Measurements from ENCODE around the gene NKX6-2.
"Not testable (repeated sequence)": the region's sequence is repeated elsewhere in the genome, so short reads cannot be mapped to it uniquely, and the experiment has no call there.

Gene NKX6-2

DNA sequence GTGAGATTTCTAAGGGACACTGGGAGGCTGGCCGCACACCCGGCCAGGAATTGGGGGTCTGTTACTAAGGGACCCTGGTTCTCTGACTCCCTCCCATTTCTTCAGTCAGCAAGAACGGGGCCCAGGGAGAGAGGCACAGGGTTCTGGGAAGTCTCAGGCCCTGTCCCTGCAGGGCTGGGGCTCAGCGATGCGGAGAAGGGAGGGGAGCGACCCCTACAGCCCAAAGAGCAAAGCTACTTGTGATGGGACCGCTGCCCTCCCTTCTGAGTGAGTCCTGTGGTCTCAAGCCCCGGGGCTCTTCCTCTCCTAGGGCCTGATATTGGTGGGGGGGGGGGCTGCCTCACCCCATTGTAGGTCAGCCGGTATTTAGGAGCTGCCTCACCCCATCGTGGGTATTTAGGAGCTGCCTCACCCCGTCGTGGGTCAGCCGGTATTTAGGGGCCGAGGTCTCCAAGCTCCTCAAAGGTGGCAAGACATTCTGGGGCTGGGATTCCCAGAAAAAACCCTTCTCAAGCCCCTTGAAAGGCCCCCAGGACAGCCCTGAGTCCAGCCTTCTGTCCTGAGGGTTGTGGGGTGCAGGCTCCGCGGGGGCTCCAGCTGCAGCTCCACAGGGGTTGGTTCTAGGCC is 16.9 kb upstream of the NKX6-2 start:
- DNase-seq (ENCODE audit: low spot score) (no peak), ATAC-seq (ENCODE audit: low read depth) (no peak)
- Histone ChIP-seq H3K4me1 (ENCODE audit: insufficient read depth, poor library complexity, severe bottlenecking) (no peaks in the 10 kb centered on the region), H3K36me3 (ENCODE audit: low read depth) (no peaks in the 10 kb centered on the region), H3K27me3 (ENCODE audit: insufficient read depth, poor library complexity, severe bottlenecking) (no peaks in the 10 kb centered on the region), H3K4me3 (ENCODE audit: severe bottlenecking) (no peak overlapping the region), H3K27ac (ENCODE audit: poor library complexity, severe bottlenecking) (no peak overlapping the region), H3K9me3 (ENCODE audit: severe bottlenecking) (no peaks in the 10 kb centered on the region)
- TF ChIP-seq, protein P1, sequence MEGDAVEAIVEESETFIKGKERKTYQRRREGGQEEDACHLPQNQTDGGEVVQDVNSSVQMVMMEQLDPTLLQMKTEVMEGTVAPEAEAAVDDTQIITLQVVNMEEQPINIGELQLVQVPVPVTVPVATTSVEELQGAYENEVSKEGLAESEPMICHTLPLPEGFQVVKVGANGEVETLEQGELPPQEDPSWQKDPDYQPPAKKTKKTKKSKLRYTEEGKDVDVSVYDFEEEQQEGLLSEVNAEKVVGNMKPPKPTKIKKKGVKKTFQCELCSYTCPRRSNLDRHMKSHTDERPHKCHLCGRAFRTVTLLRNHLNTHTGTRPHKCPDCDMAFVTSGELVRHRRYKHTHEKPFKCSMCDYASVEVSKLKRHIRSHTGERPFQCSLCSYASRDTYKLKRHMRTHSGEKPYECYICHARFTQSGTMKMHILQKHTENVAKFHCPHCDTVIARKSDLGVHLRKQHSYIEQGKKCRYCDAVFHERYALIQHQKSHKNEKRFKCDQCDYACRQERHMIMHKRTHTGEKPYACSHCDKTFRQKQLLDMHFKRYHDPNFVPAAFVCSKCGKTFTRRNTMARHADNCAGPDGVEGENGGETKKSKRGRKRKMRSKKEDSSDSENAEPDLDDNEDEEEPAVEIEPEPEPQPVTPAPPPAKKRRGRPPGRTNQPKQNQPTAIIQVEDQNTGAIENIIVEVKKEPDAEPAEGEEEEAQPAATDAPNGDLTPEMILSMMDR (IDR thresholded peaks at IDR 0.05; ENCODE audit: poor library complexity, severe bottlenecking) = no peak

DNA sequence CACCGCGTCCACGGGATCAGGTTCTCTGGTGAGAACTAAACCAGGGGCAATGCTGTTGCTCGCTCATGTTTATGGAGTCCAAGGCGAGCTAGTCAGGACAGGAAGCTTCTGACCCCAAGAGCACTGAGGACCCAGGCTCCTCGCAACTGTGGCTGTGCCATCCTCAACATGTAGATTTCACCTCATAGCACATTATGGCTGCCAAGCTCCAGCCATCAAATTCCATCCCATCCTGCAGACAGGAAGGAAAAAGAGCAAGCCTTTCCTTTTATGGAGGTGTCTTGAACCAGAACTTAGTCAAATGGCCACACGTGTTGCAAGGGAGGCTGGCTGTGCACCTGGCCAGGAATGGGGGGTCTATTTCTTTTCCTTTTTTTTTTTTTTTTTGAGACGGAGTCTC is 16.1 kb upstream of the NKX6-2 start:
- H3K36me3 ChIP-seq (ENCODE audit: low read depth) = no peaks in the 10 kb centered on the region
- H3K4me3 ChIP-seq (ENCODE audit: severe bottlenecking) = no peak overlapping the region
- H3K4me1 ChIP-seq (ENCODE audit: insufficient read depth, poor library complexity, severe bottlenecking) = no peaks in the 10 kb centered on the region
- no peaks in the 10 kb centered on the region for H3K9me3 ChIP-seq (ENCODE audit: severe bottlenecking)
- no peak overlapping the region for H3K27ac ChIP-seq (ENCODE audit: poor library complexity, severe bottlenecking)
- no peaks in the 10 kb centered on the region for H3K27me3 ChIP-seq (ENCODE audit: insufficient read depth, poor library complexity, severe bottlenecking)
- DNase-seq (ENCODE audit: low spot score) (no peak), ATAC-seq (ENCODE audit: low read depth) (no peak)
- TF ChIP-seq, protein P1 (IDR thresholded peaks at IDR 0.05; ENCODE audit: poor library complexity, severe bottlenecking) = no peak

DNA sequence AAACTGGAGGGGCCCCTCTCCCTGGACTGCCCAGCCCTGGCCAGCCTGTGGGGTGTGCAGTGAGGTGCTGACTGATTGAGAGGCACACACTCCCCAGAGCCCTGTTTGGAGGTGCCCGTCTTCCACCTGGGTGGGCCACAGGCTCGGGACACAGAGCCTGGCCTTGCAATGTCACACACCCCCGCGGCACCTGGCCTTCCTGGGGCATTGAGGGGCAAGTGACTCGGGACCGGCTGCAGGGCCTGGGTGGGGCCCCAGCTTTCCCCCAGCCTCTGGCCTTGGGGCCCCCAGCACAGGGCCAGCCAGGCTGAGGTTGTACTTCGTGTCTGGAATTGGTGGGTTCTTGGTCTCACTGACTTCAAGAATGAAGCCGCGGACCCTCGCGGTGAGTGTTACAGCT is 13.9 kb upstream of the NKX6-2 start:
- no peak for ATAC-seq (ENCODE audit: low read depth)
- H3K36me3 ChIP-seq (ENCODE audit: low read depth) = no peaks in the 10 kb centered on the region
- no peak for DNase-seq (ENCODE audit: low spot score)
- no peaks in the 10 kb centered on the region for H3K4me1 ChIP-seq (ENCODE audit: insufficient read depth, poor library complexity, severe bottlenecking)
- H3K27ac ChIP-seq (ENCODE audit: poor library complexity, severe bottlenecking) = no peak overlapping the region
- H3K9me3 ChIP-seq (ENCODE audit: severe bottlenecking) = no peaks in the 10 kb centered on the region
- TF ChIP-seq, protein P1 (IDR thresholded peaks at IDR 0.05; ENCODE audit: poor library complexity, severe bottlenecking) = no peak
- no peak overlapping the region for H3K4me3 ChIP-seq (ENCODE audit: severe bottlenecking)
- no peaks in the 10 kb centered on the region for H3K27me3 ChIP-seq (ENCODE audit: insufficient read depth, poor library complexity, severe bottlenecking)

DNA sequence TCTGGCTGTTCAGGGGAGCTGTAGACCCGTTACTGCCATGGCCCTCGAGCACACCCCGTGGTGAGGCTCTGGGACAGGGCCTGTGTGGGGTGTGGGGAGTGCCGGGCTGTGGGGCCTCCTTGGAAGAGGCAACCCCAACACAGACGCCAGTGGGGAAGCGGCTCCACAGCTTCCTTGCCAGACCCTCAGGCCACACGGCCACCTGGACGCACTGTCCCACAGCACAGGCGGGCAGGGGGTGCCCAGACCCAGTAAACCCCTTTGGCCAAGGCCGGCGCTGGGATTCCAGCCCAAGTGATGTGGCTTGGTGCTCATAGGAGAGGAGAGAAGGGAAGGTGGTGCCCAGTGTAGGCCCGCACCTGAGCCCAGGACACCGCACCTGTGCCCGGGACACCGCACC is 12.9 kb upstream of the NKX6-2 start:
- H3K4me1 ChIP-seq (ENCODE audit: insufficient read depth, poor library complexity, severe bottlenecking) = no peaks in the 10 kb centered on the region
- no peak for ATAC-seq (ENCODE audit: low read depth)
- H3K27ac ChIP-seq (ENCODE audit: poor library complexity, severe bottlenecking) = no peak overlapping the region
- no peaks in the 10 kb centered on the region for H3K9me3 ChIP-seq (ENCODE audit: severe bottlenecking)
- DNase-seq (ENCODE audit: low spot score) = no peak
- H3K27me3 ChIP-seq (ENCODE audit: insufficient read depth, poor library complexity, severe bottlenecking) = no peaks in the 10 kb centered on the region
- no peaks in the 10 kb centered on the region for H3K36me3 ChIP-seq (ENCODE audit: low read depth)
- no peak overlapping the region for H3K4me3 ChIP-seq (ENCODE audit: severe bottlenecking)
- TF ChIP-seq, protein P1 (IDR thresholded peaks at IDR 0.05; ENCODE audit: poor library complexity, severe bottlenecking) = no peak

DNA sequence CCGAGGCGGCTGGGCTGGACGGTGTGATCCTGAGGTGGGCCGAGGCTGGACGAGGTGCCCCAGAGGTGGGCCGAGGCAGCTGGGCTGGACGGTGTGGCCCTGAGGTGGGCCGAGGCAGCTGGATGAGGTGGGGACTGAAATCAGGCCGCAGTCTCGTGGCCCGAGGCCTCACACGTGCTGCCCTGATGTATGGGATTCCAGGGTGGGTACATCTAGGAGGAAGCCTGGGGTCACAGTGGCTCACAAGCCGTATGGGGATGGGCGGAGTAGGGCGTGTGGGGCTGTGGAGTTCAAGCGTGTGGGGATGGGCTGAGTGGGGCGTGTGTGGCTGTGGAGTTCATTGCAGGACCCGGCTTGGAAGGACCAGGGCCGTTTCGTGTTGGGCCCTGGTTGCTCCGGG is 12.5 kb upstream of the NKX6-2 start:
- Histone ChIP-seq H3K4me3 (ENCODE audit: severe bottlenecking) (no peak overlapping the region), H3K27me3 (ENCODE audit: insufficient read depth, poor library complexity, severe bottlenecking) (no peaks in the 10 kb centered on the region), H3K9me3 (ENCODE audit: severe bottlenecking) (no peaks in the 10 kb centered on the region), H3K4me1 (ENCODE audit: insufficient read depth, poor library complexity, severe bottlenecking) (no peaks in the 10 kb centered on the region), H3K36me3 (ENCODE audit: low read depth) (no peaks in the 10 kb centered on the region), H3K27ac (ENCODE audit: poor library complexity, severe bottlenecking) (no peak overlapping the region)
- ATAC-seq (ENCODE audit: low read depth) (no peak), DNase-seq (ENCODE audit: low spot score) (no peak)
- TF ChIP-seq, protein P1 (IDR thresholded peaks at IDR 0.05; ENCODE audit: poor library complexity, severe bottlenecking) = no peak

DNA sequence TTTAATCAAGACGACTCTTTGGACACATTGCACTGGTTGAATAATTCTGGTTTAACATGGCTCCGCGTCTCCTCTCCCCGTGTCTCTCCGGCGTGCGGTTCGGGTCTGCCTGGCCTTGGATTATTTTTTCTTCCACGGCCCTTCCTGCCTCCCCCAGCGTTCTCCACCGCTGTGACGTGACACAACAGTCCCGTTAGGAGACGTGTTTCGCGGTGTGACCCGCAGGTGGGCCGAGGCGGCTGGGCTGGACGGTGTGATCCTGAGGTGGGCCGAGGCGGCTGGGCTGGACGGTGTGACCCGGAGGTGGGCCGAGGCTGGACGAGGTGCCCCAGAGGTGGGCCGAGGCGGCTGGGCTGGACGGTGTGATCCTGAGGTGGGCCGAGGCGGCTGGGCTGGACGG is 12.0 kb upstream of the NKX6-2 start:
- H3K9me3 ChIP-seq (ENCODE audit: severe bottlenecking); H3K27me3 ChIP-seq (ENCODE audit: insufficient read depth, poor library complexity, severe bottlenecking); H3K27ac ChIP-seq (ENCODE audit: poor library complexity, severe bottlenecking); H3K4me1 ChIP-seq (ENCODE audit: insufficient read depth, poor library complexity, severe bottlenecking); H3K4me3 ChIP-seq (ENCODE audit: severe bottlenecking); ATAC-seq (ENCODE audit: low read depth); DNase-seq (ENCODE audit: low spot score); H3K36me3 ChIP-seq (ENCODE audit: low read depth): not testable (repeated sequence)
